IPS DF 6.9 (cell line): ENCODE measurements around the gene ZFYVE21.

Experiments
- DNase-seq: peaks from one replicate; pipeline ENCODE4 v3.0.0-alpha.2; 2013; ENCODE audit warnings: low read depth, low spot score
- H3K27ac ChIP-seq: one replicate; pipeline ENCODE4 v1.5.1; 2013; ENCODE audit warnings: low read length, control low read depth
- H3K27me3 ChIP-seq: 2 replicates; pipeline ENCODE4 v1.6.1; 2013; ENCODE audit warnings: mild to moderate bottlenecking, low read length; ENCODE audit not compliant: control insufficient read depth, insufficient read depth
- H3K36me3 ChIP-seq: 2 replicates; pipeline ENCODE4 v1.6.1; 2013; ENCODE audit warnings: low read length; ENCODE audit not compliant: control insufficient read depth, insufficient read depth
- H3K4me1 ChIP-seq: 2 replicates; pipeline ENCODE4 v1.6.1; 2013; ENCODE audit warnings: low read length; ENCODE audit not compliant: control insufficient read depth, insufficient read depth
- H3K4me3 ChIP-seq: 2 replicates; pipeline ENCODE4 v1.5.1; 2013; ENCODE audit warnings: mild to moderate bottlenecking, low read length
- H3K9me3 ChIP-seq: 2 replicates; pipeline ENCODE4 v1.6.1; 2013; ENCODE audit warnings: low read length, inconsistent platforms; ENCODE audit not compliant: control insufficient read depth, insufficient read depth
- WGBS: extraction: QIAGEN DNeasy Blood & Tissue Kit; methylation state at CpG from one replicate; pipeline ENCODE4 v1.1.7; 2013; ENCODE audit warnings: mixed read lengths, missing lambda C conversion rate; ENCODE audit not compliant: insufficient read length, insufficient coverage; 5-methylcytosine and 5-hydroxymethylcytosine counted together

Gene ZFYVE21

GRCh38 chr14:103715052-103716000 lies at the start of gene ZFYVE21, which contains the start of gene XRCC3:
TSS of gene ZFYVE21 (plus strand) at chr14:103715810. CDS start at chr14:103715842, 32 bp downstream.
TSS of gene XRCC3 (minus strand) at chr14:103715451. CDS start at chr14:103711087, 4,364 bp downstream.
- peaks cover 9% of the 10 kb centered on the region; the same call in 1 of the 2 replicates for H3K36me3 ChIP-seq
- DNase-seq: peak; percentile 98
- H3K27ac ChIP-seq: no peak within 1 kb of the TSS
- H3K4me3 ChIP-seq: peak within 1 kb of the TSS; percentile 96
- H3K27me3 ChIP-seq: no peaks in the 10 kb centered on the region
- H3K4me1 ChIP-seq: peaks cover 3% of the 10 kb centered on the region; the same call in 1 of the 2 replicates
- H3K9me3 ChIP-seq: no peaks in the 10 kb centered on the region
- WGBS: no CpG with 5 or more reads among the region's 121 CpGs

GRCh38 chr14:103667671-103668070 lies 47.9 kb upstream of the ZFYVE21 start:
- DNase-seq: no peak
- WGBS: no CpG with 5 or more reads among the region's 4 CpGs
- Histone ChIP-seq H3K4me3 (no peak overlapping the region), H3K27ac (no peak overlapping the region), H3K4me1 (no peaks in the 10 kb centered on the region; the same call in 1 of the 2 replicates), H3K9me3 (no peaks in the 10 kb centered on the region), H3K36me3 (peaks cover 5% of the 10 kb centered on the region; the same call in 1 of the 2 replicates), H3K27me3 (no peaks in the 10 kb centered on the region)

GRCh38 chr14:103668117-103668516 lies 47.5 kb upstream of the ZFYVE21 start:
- H3K36me3 ChIP-seq: peaks cover 4% of the 10 kb centered on the region; the same call in 1 of the 2 replicates
- no peaks in the 10 kb centered on the region for H3K27me3 ChIP-seq
- H3K4me1 ChIP-seq: no peaks in the 10 kb centered on the region
- no CpG with 5 or more reads among the region's 3 CpGs for WGBS
- H3K9me3 ChIP-seq: no peaks in the 10 kb centered on the region
- no peak overlapping the region for H3K4me3 ChIP-seq
- no peak overlapping the region for H3K27ac ChIP-seq
- DNase-seq: no peak

GRCh38 chr14:103669370-103669769 lies 46.2 kb upstream of the ZFYVE21 start:
- DNase-seq: no peak
- H3K27ac ChIP-seq: no peak overlapping the region
- WGBS: no CpG with 5 or more reads among the region's 2 CpGs
- no peaks in the 10 kb centered on the region for H3K27me3 ChIP-seq
- peaks cover 9% of the 10 kb centered on the region; the same call in 1 of the 2 replicates for H3K36me3 ChIP-seq
- H3K4me3 ChIP-seq: no peak overlapping the region
- H3K9me3 ChIP-seq: no peaks in the 10 kb centered on the region
- no peaks in the 10 kb centered on the region for H3K4me1 ChIP-seq

GRCh38 chr14:103671911-103672310 lies 43.7 kb upstream of the ZFYVE21 start:
- no peaks in the 10 kb centered on the region for H3K4me1 ChIP-seq
- H3K27me3 ChIP-seq: no peaks in the 10 kb centered on the region
- no CpG with 5 or more reads among the region's 4 CpGs for WGBS
- peaks cover 17% of the 10 kb centered on the region; the same call in 1 of the 2 replicates for H3K36me3 ChIP-seq
- H3K27ac ChIP-seq: no peak overlapping the region
- no peak for DNase-seq
- no peaks in the 10 kb centered on the region for H3K9me3 ChIP-seq
- H3K4me3 ChIP-seq: no peak overlapping the region

- Histone ChIP-seq H3K27ac (no peak overlapping the region), H3K27me3 (no peaks in the 10 kb centered on the region), H3K4me3 (no peak overlapping the region), H3K9me3 (no peaks in the 10 kb centered on the region), H3K4me1 (no peaks in the 10 kb centered on the region), H3K36me3 (peaks cover 21% of the 10 kb centered on the region)
- no peak for DNase-seq
- WGBS: no CpG with 5 or more reads among the region's 8 CpGs
Measured at GRCh38 chr14:103675957-103676356, 39.7 kb upstream of the ZFYVE21 start.

GRCh38 chr14:103676881-103677675 lies 38.5 kb upstream of the ZFYVE21 start:
- DNase-seq: no peak
- no peak overlapping the region for H3K27ac ChIP-seq

GRCh38 chr14:103679351-103679750 lies 36.3 kb upstream of the ZFYVE21 start:
- H3K9me3 ChIP-seq: no peaks in the 10 kb centered on the region
- no peak overlapping the region for H3K27ac ChIP-seq
- H3K4me1 ChIP-seq: no peaks in the 10 kb centered on the region
- H3K36me3 ChIP-seq: peaks cover 21% of the 10 kb centered on the region
- H3K27me3 ChIP-seq: no peaks in the 10 kb centered on the region
- no CpG with 5 or more reads among the region's 13 CpGs for WGBS
- no peak for DNase-seq
- H3K4me3 ChIP-seq: no peak overlapping the region

More at GRCh38 chr14:103676881-103677675, 38.5 kb upstream of the ZFYVE21 start:
- Histone ChIP-seq H3K9me3 (no peaks in the 10 kb centered on the region), H3K4me1 (no peaks in the 10 kb centered on the region), H3K27me3 (no peaks in the 10 kb centered on the region), H3K36me3 (peaks cover 24% of the 10 kb centered on the region), H3K4me3 (no peak overlapping the region)
- no CpG with 5 or more reads among the region's 16 CpGs for WGBS

- Histone ChIP-seq H3K4me3 (no peak overlapping the region), H3K36me3 (peaks cover 18% of the 10 kb centered on the region), H3K4me1 (no peaks in the 10 kb centered on the region), H3K9me3 (no peaks in the 10 kb centered on the region), H3K27me3 (no peaks in the 10 kb centered on the region), H3K27ac (no peak overlapping the region)
- DNase-seq: no peak
- no CpG with 5 or more reads among the region's 17 CpGs for WGBS
Measured at GRCh38 chr14:103680491-103681231, 34.9 kb upstream of the ZFYVE21 start.
